Measurements from ENCODE around the gene GSG1L.

GRCh38 chr16:28042811-28043210 lies 20.7 kb downstream of the GSG1L start:
- TF ChIP-seq, protein P1, sequence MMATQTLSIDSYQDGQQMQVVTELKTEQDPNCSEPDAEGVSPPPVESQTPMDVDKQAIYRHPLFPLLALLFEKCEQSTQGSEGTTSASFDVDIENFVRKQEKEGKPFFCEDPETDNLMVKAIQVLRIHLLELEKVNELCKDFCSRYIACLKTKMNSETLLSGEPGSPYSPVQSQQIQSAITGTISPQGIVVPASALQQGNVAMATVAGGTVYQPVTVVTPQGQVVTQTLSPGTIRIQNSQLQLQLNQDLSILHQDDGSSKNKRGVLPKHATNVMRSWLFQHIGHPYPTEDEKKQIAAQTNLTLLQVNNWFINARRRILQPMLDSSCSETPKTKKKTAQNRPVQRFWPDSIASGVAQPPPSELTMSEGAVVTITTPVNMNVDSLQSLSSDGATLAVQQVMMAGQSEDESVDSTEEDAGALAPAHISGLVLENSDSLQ (IDR thresholded peaks at IDR 0.05) = no peak
- no peak for TF ChIP-seq LEF1 (IDR thresholded peaks at IDR 0.05; ENCODE audit: borderline replicate concordance)
- no peak for TF ChIP-seq SUZ12 (IDR thresholded peaks at IDR 0.05)
- TF ChIP-seq SP1 (IDR thresholded peaks at IDR 0.05) = no peak
- TF ChIP-seq TARDBP (IDR thresholded peaks at IDR 0.05) = no peak
- no peak for TF ChIP-seq BHLHE40 (IDR thresholded peaks at IDR 0.05; ENCODE audit: borderline replicate concordance)
- no peak for TF ChIP-seq HDGF (IDR thresholded peaks at IDR 0.05; ENCODE audit: borderline replicate concordance)
- TF ChIP-seq FOXK2 (IDR thresholded peaks at IDR 0.05) = no peak
- TF ChIP-seq FOXM1 (IDR thresholded peaks at IDR 0.05; ENCODE audit: borderline replicate concordance) = no peak
- TF ChIP-seq L3MBTL2 (conservative IDR thresholded peaks at IDR 0.05) = no peak
- TF ChIP-seq FOXA1 (IDR thresholded peaks at IDR 0.05) = no peak
- TF ChIP-seq ARNT (IDR thresholded peaks at IDR 0.05) = no peak
- TF ChIP-seq ELF4 (IDR thresholded peaks at IDR 0.05) = no peak
